GM13977 (cell line): ENCODE data around the gene RPE.
A peak's percentile ranks its signal among the peaks of the same experiment; 100 is the strongest.

Experiments used
- DNase-seq: peaks from one replicate; pipeline ENCODE4 v3.0.0; 2012; ENCODE audit warnings: low spot score
- in situ Hi-C: fragments of 300-500 bp; cut with MboI; formaldehyde crosslinking; loops from one replicate; pipeline ENCODE4 v1.12.0; 2022; ENCODE audit warnings: low sequenced_read_pairs, low pct_unique_long_range_greater_than_20kb, mixed read lengths, inconsistent platforms; ENCODE audit not compliant: unreplicated experiment
- TF ChIP-seq, protein P1 (sequence below): IDR thresholded peaks from 2 replicates; pipeline ENCODE4 v1.5.1; 2012; ENCODE audit warnings: mild to moderate bottlenecking, control low read depth; ENCODE audit not compliant: insufficient read depth; ENCODE audit errors: extremely low read depth, missing control alignments

The RPE gene

DNA sequence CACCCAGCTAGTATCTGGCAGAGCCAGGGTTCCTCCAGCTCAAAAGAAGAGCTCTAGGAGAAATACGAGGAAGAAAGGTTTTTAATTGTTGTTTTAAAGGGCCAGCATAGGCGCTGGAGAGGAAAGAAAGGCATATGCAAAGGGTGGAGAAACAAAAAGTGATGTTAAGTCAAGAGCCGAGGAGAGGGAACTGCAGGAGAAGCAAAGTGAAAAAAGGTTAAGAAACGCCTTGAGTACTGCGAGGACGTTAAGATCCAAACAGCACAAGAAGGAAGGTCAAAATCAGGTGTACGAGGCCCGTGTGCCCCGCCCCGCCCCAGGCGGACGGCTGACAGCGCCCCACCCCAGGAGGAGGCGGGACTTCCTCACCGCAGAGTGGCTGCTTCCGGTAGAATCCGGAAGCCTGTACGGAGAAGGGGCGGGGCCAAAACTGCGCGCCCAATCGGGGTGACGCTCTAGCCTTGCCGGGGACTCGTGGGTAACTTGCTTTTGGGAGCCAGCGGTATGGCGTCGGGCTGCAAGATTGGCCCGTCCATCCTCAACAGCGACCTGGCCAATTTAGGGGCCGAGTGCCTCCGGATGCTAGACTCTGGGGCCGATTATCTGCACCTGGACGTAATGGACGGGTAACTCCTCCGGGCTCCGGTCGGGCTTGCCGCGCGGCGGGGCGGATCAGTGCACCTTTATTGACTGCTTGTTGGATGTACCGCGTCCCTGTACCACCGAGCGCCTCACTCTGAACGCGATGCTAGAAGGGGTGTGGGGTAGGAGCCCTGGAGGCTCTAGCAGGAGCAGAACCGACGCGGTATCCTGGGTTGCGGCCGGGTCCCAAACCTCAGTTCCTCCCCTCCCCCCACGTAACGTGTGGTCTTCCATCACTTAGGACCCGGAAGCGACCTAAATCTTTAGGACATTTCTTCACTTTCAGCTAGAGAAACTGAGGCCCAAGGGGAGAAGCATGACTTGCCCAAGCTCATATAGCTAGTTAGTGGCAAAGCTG lies at the start of gene RPE:
TSS of gene RPE (plus strand) at position 481 of the 1,000 bp plus-strand sequence. CDS start at position 505, 24 bp downstream.
- TF ChIP-seq, protein P1, sequence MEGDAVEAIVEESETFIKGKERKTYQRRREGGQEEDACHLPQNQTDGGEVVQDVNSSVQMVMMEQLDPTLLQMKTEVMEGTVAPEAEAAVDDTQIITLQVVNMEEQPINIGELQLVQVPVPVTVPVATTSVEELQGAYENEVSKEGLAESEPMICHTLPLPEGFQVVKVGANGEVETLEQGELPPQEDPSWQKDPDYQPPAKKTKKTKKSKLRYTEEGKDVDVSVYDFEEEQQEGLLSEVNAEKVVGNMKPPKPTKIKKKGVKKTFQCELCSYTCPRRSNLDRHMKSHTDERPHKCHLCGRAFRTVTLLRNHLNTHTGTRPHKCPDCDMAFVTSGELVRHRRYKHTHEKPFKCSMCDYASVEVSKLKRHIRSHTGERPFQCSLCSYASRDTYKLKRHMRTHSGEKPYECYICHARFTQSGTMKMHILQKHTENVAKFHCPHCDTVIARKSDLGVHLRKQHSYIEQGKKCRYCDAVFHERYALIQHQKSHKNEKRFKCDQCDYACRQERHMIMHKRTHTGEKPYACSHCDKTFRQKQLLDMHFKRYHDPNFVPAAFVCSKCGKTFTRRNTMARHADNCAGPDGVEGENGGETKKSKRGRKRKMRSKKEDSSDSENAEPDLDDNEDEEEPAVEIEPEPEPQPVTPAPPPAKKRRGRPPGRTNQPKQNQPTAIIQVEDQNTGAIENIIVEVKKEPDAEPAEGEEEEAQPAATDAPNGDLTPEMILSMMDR = no peak
- in situ Hi-C loops = no loop called here
- peak; percentile 91 for DNase-seq

DNA sequence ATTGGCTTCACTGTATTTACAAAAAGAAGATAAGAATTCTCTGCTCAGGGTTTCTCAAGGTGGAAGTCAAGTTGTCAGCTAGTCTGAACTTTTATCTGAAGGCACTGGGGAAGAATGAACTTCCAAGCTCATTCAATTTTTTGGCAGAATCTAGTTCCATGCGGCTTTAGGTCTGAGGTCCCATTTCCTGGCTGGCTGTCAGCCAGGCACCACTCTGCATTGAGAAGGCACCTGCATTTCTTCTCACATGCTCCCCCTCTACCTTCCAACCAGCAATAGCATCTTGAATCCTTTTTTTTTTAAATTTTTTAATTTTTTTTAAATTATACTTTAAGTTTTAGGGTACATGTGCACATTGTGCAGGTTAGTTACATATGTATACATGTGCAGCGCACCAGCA lies 46.2 kb upstream of the RPE start:
- in situ Hi-C loops = no loop called here
- TF ChIP-seq, protein P1 = no peak
- DNase-seq = no peak

DNA sequence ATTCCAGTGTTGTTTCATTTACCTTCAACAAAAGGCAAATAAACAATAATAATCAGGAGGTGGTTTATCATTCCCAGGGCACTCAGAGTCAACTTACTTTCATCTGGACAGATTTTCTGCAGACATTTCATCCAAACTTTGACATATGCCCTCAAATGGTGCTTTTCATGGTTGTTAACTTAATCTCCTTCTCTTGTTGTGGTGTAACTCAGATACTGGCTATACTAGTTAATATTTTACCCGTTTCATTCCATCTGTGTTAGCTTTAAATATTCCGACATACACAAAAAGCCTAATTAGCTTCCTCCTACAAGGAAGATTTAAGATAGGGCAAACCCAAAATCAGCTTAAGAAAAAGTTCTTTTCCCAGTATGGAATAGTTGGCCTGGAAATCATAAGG lies 44.4 kb upstream of the RPE start:
- in situ Hi-C loops = no loop called here
- DNase-seq = no peak
- TF ChIP-seq, protein P1 = no peak

DNA sequence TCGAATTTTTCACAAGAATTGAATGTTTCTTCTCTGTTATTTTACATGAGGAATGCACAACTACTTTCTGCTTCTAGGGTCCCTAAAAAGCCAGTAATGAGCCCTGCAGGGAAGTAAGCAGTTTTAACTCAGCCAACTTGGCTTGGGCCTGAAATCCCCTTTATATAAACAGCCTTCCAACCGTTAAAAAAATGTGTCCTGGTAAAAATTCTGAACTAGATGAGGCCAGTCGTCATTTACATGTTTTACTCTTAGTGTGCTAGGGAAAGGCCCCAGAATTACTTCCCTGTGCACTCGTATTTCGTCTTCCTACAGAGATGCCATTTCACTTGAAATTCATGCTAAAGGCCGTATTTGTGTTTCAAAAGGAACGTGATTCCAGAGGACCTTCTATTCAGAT lies 42.4 kb upstream of the RPE start:
- TF ChIP-seq, protein P1 = no peak
- in situ Hi-C loops = no loop called here
- DNase-seq = no peak

DNA sequence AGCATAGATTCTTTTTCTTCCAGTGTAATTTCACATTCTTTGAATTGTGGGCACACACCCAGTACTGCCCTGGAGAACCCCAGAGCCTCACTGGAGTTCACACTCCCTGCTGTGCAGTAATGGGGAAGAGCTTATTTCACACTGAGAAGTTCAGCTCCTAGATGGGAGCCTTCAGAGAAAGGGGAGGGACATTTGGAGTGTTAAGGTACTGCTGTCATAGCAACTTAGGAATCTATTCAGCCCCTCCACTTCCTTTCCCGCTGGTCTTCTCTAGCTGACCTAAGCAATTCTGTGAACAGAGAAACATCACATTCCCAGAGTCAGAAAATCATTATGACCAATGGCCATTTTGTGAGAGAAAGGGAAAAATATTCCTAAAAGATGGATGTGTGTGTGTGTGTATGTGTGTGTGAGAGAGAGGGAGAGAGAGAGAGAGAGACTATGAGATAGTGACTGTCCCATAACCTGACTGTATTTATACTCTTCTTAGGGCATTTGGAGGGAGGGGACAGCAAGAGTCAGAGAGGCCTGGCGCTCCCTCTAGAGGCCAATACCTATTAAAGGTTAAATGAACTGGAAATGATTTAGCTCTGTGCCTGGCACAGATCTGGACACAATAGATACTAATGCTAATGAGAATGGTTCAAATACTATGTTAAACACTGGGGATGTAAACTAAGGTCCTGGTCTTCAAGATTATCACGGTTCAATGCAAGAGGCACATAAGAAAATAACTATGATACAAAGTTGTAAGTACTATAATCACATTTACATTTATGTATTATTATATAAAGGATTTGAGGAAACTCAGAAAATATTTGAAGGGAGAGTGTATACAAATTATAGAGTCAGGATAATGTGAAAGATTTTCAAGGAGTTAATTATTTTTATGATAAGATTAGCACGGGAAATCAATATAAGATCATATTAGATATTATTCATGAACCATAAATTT lies 41.5 kb upstream of the RPE start:
- TF ChIP-seq, protein P1 = peak; percentile 80
- peak; percentile 44 for DNase-seq
- in situ Hi-C loops = no loop called here

DNA sequence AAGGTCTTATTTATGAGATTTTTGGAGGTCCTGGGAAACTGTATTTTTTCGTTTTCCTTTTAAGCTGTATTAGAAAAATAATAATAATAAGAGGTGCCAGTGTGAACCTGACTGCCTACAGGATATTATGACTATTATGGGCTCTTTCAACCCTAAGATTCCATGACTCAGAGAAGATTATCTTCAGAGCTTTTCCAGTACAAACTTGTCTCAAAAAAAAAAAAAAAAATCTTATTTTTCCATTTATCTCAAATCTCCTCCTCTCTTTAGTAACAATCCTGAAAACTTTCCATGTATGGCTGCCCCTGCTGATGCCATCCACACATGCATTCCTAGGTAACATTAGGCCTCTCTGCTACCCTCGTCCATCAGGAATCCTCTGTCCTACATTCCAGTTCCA lies 36.7 kb upstream of the RPE start:
- in situ Hi-C loops = no loop called here
- DNase-seq = no peak
- TF ChIP-seq, protein P1 = no peak
